GM20000 (cell line): ENCODE results near the gene CPAMD8.

Source experiments
- DNase-seq: peaks from one replicate; pipeline ENCODE4 v3.0.0; 2012; ENCODE audit warnings: low spot score
- CTCF ChIP-seq: IDR thresholded peaks from 2 replicates; pipeline ENCODE4 v1.5.1; 2012; ENCODE audit warnings: mild to moderate bottlenecking, control low read depth; ENCODE audit errors: extremely low read depth, missing control alignments

The CPAMD8 gene

GRCh38 chr19:17026706-17027534, at the start of gene CPAMD8:
Gene CPAMD8, minus strand, starts transcription at chr19:17026810. Its CDS starts 168 bp downstream, at chr19:17026642.
- DNase-seq: no peak
- TF ChIP-seq CTCF: no peak

- no peak for TF ChIP-seq CTCF
- DNase-seq: peak; percentile 48
These were observed 49.4 kb upstream of the CPAMD8 start for GRCh38 chr19:17075864-17076542.

- no peak for TF ChIP-seq CTCF
- peak; percentile 98 for DNase-seq
These were observed 48.6 kb upstream of the CPAMD8 start, which contains the start of the genes HAUS8 and MYO9B for GRCh38 chr19:17075035-17075863. Gene HAUS8, minus strand, starts transcription at chr19:17075452. Its CDS starts 30 bp downstream, at chr19:17075422. Gene MYO9B, plus strand, starts transcription at chr19:17075777. Its CDS starts 25,941 bp downstream, at chr19:17101718.

- DNase-seq: no peak
- TF ChIP-seq CTCF: no peak
These were observed 48.0 kb upstream of the CPAMD8 start for GRCh38 chr19:17074634-17075034.

- no peak for DNase-seq
- no peak for TF ChIP-seq CTCF
These were observed 47.4 kb upstream of the CPAMD8 start for GRCh38 chr19:17073869-17074633.

- no peak for TF ChIP-seq CTCF
- no peak for DNase-seq
These were observed 44.3 kb upstream of the CPAMD8 start for GRCh38 chr19:17070912-17071311.
